Measurements from ENCODE around the gene C10orf67.
"Not testable (repeated sequence)": the region's sequence is repeated elsewhere in the genome, so short reads cannot be mapped to it uniquely, and the experiment has no call there.

C10orf67 gene

DNA sequence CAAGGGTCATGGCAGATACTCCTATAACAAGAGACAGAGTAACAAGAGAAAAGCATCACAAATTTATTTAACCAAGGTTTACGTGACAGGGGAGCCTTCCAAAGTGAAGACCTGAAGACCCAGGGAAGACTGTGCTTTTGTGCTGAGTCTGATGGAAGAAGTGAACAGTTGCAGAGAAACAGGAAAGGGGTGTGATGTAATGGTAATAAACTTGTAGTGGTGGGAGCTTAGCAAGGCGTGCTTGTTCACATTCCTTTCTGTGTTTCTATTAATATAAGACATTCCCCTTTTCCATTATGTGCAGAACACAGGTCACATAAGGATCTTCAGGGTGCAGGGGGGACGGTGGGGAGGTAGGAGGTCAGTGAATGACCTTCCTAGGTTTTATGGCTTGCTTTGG lies 25.5 kb upstream of the C10orf67 start:
- no peaks in the 10 kb centered on the region for H3K27me3 ChIP-seq (ENCODE audit: insufficient read depth, poor library complexity, severe bottlenecking)
- DNase-seq (ENCODE audit: low read depth in 1 of 2, low spot score in 1 of 2): no peak
- no peak overlapping the region for H3K27ac ChIP-seq (replicated peaks)
- TF ChIP-seq, protein P1, sequence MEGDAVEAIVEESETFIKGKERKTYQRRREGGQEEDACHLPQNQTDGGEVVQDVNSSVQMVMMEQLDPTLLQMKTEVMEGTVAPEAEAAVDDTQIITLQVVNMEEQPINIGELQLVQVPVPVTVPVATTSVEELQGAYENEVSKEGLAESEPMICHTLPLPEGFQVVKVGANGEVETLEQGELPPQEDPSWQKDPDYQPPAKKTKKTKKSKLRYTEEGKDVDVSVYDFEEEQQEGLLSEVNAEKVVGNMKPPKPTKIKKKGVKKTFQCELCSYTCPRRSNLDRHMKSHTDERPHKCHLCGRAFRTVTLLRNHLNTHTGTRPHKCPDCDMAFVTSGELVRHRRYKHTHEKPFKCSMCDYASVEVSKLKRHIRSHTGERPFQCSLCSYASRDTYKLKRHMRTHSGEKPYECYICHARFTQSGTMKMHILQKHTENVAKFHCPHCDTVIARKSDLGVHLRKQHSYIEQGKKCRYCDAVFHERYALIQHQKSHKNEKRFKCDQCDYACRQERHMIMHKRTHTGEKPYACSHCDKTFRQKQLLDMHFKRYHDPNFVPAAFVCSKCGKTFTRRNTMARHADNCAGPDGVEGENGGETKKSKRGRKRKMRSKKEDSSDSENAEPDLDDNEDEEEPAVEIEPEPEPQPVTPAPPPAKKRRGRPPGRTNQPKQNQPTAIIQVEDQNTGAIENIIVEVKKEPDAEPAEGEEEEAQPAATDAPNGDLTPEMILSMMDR (IDR thresholded peaks at IDR 0.05; ENCODE audit: insufficient read depth, low read length): no peak
- TF ChIP-seq REST (IDR thresholded peaks at IDR 0.05; ENCODE audit: insufficient replicate concordance, low read depth): no peak
- no peak for TF ChIP-seq SPI1 (IDR thresholded peaks at IDR 0.05; ENCODE audit: borderline replicate concordance, low read depth)
- no peak for TF ChIP-seq GABPA (IDR thresholded peaks at IDR 0.05; ENCODE audit: low read depth)
- no peak for TF ChIP-seq POLR2AphosphoS5 (IDR thresholded peaks at IDR 0.05; ENCODE audit: low read depth)
- H3K4me3 ChIP-seq (replicated peaks; ENCODE audit: insufficient read depth, low read length): no peak overlapping the region

DNA sequence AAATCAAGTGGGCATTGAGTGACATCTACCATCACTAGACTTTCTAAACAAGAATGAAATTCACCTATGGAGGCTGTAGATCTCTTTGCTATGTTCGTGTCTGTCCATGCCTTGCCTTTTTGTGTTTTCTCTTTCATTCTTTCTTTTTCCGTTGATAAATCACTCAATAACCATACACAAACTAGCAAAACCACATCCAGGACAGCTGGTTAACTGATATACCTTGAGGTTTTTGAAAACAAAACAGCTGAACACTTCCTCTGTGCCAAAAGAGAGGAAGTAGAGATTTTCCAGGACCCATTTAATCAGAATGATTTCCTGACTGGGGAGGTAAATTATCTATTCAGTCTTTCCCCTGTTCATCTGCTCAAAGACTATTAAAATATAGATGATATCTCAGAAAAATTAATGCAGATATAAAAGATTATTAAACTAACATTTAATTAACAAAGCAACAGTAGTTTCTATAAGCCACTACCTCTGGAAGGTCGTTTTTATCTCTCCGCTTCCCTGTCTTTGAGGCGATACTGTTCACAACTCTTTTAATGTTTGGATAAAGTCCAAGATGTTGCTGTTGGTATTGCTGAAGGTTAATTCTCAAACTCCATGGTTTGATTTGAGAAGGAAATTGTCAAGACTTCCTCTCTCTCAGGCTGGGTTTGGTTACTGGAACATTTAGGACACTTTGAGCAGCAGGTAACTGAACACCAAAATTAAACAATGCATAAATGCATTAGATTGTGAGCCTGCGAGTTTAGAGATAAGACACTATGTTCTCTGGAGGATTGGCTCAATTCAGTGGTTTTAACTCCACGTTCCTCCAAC lies 24.4 kb upstream of the C10orf67 start:
- Histone ChIP-seq H3K4me3 (replicated peaks; ENCODE audit: insufficient read depth, low read length) (no peak overlapping the region), H3K27ac (replicated peaks) (no peak overlapping the region), H3K27me3 (ENCODE audit: insufficient read depth, poor library complexity, severe bottlenecking) (no peaks in the 10 kb centered on the region)
- TF ChIP-seq POLR2AphosphoS5 (IDR thresholded peaks at IDR 0.05; ENCODE audit: low read depth) (no peak), GABPA (IDR thresholded peaks at IDR 0.05; ENCODE audit: low read depth) (no peak), REST (IDR thresholded peaks at IDR 0.05; ENCODE audit: insufficient replicate concordance, low read depth) (no peak), SPI1 (IDR thresholded peaks at IDR 0.05; ENCODE audit: borderline replicate concordance, low read depth) (peak; percentile 60; the same call in 1 of the 2 replicates)
- TF ChIP-seq, protein P1 (IDR thresholded peaks at IDR 0.05; ENCODE audit: insufficient read depth, low read length): no peak
- no peak for DNase-seq (ENCODE audit: low read depth in 1 of 2, low spot score in 1 of 2)

DNA sequence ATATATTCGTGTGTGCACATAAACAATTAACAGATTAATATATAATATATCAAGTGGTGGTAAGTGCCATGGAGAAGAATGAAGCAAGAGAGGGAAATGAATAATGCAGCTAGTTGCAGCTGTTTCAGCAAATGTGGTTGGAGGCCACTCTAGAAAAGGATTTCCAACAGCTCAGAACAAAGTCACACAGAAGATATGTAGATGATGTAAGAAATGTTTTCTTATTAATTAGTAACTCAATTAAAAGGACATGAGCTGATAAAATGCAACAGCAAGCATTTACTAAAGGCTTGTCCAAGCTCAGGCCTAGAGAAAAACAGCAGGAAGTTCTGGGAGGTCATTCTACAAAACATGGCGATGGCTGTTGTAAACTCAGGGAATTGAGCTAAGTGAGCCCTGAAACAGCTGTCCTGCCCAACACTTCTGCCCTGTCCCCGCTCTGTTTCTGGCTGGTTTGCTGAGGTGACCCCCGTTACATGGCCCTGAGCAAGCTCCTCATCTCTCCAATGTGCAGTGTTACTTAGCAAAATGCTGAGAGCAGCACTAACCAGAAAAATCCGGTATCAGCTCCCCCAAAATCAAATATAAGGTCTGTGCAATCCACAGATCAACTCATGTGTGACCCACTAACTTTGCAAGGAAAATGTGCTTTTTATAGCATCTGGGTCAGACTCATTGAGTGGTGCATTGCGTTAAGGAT lies 23.4 kb upstream of the C10orf67 start:
- DNase-seq (ENCODE audit: low read depth in 1 of 2, low spot score in 1 of 2): no peak
- H3K27ac ChIP-seq (replicated peaks): no peak overlapping the region
- H3K27me3 ChIP-seq (ENCODE audit: insufficient read depth, poor library complexity, severe bottlenecking): no peaks in the 10 kb centered on the region
- TF ChIP-seq, protein P1 (IDR thresholded peaks at IDR 0.05; ENCODE audit: insufficient read depth, low read length): no peak
- TF ChIP-seq REST (IDR thresholded peaks at IDR 0.05; ENCODE audit: insufficient replicate concordance, low read depth) (no peak), POLR2AphosphoS5 (IDR thresholded peaks at IDR 0.05; ENCODE audit: low read depth) (no peak), GABPA (IDR thresholded peaks at IDR 0.05; ENCODE audit: low read depth) (no peak), SPI1 (IDR thresholded peaks at IDR 0.05; ENCODE audit: borderline replicate concordance, low read depth) (no peak)
- H3K4me3 ChIP-seq (replicated peaks; ENCODE audit: insufficient read depth, low read length): no peak overlapping the region

- not testable (repeated sequence) for H3K4me3 ChIP-seq (replicated peaks; ENCODE audit: insufficient read depth, low read length); DNase-seq (ENCODE audit: low read depth in 1 of 2, low spot score in 1 of 2); H3K27me3 ChIP-seq (ENCODE audit: insufficient read depth, poor library complexity, severe bottlenecking); H3K27ac ChIP-seq (replicated peaks)
Measured at GRCh38 chr10:23365417-23366030, 20.9 kb upstream of the C10orf67 start.

Data from HL-60 (cell line).